ENCODE results near the gene MTUS2. TPM values are rescaled to one million over a fixed set of nuclear protein-coding genes. Genes with fewer than 3 reads are reported as not detected.
"Not testable (repeated sequence)": the region's sequence is repeated elsewhere in the genome, so short reads cannot be mapped to it uniquely, and the experiment has no call there.

MTUS2 gene
- total RNA-seq, 2 donors from 2014 or later, result 0.11 TPM; not detected in 1

DNA sequence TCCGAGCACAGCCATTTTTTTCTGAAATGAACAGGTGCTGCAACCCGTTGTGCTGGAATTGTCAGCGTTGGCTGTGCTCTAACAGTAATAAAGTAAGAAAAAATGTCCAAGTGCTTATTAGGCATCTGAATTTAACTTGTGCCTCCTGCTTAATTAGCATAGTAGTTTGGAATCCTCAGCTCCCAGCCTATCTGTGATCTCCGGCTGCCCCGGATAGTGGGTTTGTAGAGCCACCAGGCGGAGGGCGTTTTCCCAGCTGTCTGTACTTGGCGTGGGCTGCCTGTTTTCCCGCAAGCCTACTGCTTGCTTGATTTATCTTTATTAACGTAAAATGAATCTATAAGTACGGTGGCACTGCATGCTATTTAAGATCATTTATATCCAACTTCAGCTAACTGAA is 137.9 kb downstream of the MTUS2 start:
- Mint-ChIP-seq H3K27ac (no peak overlapping the region), H3K4me3 (no peak overlapping the region), H3K9me3 (no peaks in the 10 kb centered on the region), H3K36me3 (ENCODE audit: low read depth) (no peaks in the 10 kb centered on the region), H3K27me3 (no peaks in the 10 kb centered on the region), H3K4me1 (peaks cover 4% of the 10 kb centered on the region)
- ATAC-seq (replicated peaks), result no peak

DNA sequence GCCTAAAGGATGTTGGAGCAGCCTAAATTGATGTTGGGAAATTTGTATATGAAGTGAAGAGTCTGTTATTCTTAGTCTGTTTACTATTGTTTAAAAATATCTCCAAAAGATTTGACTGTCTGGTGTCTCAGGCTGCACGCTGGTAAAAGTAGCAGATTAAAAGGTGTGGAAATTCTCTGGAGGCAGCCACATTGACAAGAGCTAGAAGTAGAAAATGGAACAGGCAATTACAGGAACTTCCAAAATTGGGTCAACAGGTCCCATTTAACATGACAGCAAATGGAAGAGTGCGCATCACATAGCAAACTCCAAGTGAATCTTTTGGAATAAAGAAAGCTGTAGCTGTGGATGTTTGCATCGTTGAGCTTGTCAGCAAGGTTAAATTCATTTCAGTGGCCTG is 138.3 kb downstream of the MTUS2 start:
- Mint-ChIP-seq H3K27me3 (no peaks in the 10 kb centered on the region), H3K9me3 (peaks cover under 1% of the 10 kb centered on the region), H3K4me1 (peaks cover 4% of the 10 kb centered on the region), H3K36me3 (ENCODE audit: low read depth) (no peaks in the 10 kb centered on the region), H3K4me3 (no peak overlapping the region), H3K27ac (no peak overlapping the region)
- no peak for ATAC-seq (replicated peaks)

DNA sequence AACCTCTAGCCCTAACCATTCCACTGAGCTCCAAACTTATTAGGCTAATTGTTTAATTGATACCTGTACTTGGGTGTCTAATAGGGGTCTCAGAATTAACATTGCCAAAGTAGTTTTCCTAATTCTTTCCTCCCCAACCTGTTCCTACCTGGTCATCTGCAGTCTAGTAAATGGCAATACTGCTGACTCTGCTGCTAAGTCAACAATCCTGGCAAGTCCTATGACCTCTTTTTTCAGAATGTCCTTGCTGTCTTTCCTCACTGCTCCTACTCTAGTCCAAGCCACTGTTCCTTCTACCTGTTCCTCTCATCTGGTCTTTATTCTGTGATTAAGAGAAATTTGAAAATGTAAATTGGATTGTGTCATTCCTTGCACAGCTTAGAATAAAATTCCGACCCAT is 143.9 kb downstream of the MTUS2 start:
- no peaks in the 10 kb centered on the region for H3K4me1 Mint-ChIP-seq
- no peaks in the 10 kb centered on the region for H3K36me3 Mint-ChIP-seq (ENCODE audit: low read depth)
- ATAC-seq (replicated peaks), result no peak
- H3K9me3 Mint-ChIP-seq, result peaks cover 4% of the 10 kb centered on the region
- H3K27ac Mint-ChIP-seq, result no peak overlapping the region
- peaks cover 3% of the 10 kb centered on the region for H3K27me3 Mint-ChIP-seq
- no peak overlapping the region for H3K4me3 Mint-ChIP-seq

GRCh38 chr13:28964803-28965202 is 144.7 kb downstream of the MTUS2 start:
- ATAC-seq (replicated peaks), result no peak
- no peaks in the 10 kb centered on the region for H3K36me3 Mint-ChIP-seq (ENCODE audit: low read depth)
- no peaks in the 10 kb centered on the region for H3K4me1 Mint-ChIP-seq
- H3K9me3 Mint-ChIP-seq, result peaks cover 4% of the 10 kb centered on the region
- peaks cover 3% of the 10 kb centered on the region for H3K27me3 Mint-ChIP-seq
- no peak overlapping the region for H3K4me3 Mint-ChIP-seq
- H3K27ac Mint-ChIP-seq, result no peak overlapping the region

GRCh38 chr13:28967029-28967915 is 147.1 kb downstream of the MTUS2 start:
- H3K4me3 Mint-ChIP-seq, result no peak overlapping the region
- H3K4me1 Mint-ChIP-seq, result no peaks in the 10 kb centered on the region
- H3K9me3 Mint-ChIP-seq, result peaks cover 4% of the 10 kb centered on the region
- no peak for ATAC-seq (replicated peaks)
- H3K27ac Mint-ChIP-seq, result no peak overlapping the region
- H3K27me3 Mint-ChIP-seq, result peaks cover 3% of the 10 kb centered on the region
- H3K36me3 Mint-ChIP-seq (ENCODE audit: low read depth), result no peaks in the 10 kb centered on the region

DNA sequence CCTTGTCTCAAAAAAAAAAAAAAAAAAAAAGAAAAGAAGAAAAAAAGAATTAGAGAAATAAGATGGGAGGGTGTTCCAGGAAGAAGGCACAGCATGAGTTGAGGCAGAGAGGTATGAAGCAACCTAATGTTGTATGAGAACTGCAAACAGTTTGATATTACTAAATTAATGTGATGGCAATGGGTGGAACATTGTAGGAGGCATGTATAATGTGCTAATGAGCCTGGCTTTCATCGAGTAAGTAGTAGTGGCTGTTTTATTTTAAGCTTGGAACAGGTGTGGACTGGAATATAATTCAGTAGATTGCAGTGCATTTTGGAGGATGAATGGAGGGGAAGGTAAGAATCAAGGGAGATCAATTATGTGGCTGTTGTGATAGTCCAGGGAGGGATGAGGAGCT is 156.1 kb downstream of the MTUS2 start:
- Mint-ChIP-seq H3K36me3 (ENCODE audit: low read depth) (no peaks in the 10 kb centered on the region), H3K4me1 (no peaks in the 10 kb centered on the region), H3K27ac (no peak overlapping the region), H3K9me3 (no peaks in the 10 kb centered on the region), H3K27me3 (peaks cover 10% of the 10 kb centered on the region), H3K4me3 (no peak overlapping the region)
- no peak for ATAC-seq (replicated peaks)

GRCh38 chr13:28976636-28977035 is 156.5 kb downstream of the MTUS2 start:
- no peak overlapping the region for H3K27ac Mint-ChIP-seq
- H3K9me3 Mint-ChIP-seq, result no peaks in the 10 kb centered on the region
- H3K4me1 Mint-ChIP-seq, result no peaks in the 10 kb centered on the region
- H3K4me3 Mint-ChIP-seq, result no peak overlapping the region
- no peaks in the 10 kb centered on the region for H3K36me3 Mint-ChIP-seq (ENCODE audit: low read depth)
- ATAC-seq (replicated peaks), result no peak
- peaks cover 10% of the 10 kb centered on the region for H3K27me3 Mint-ChIP-seq

GRCh38 chr13:28978574-28978973 is 158.4 kb downstream of the MTUS2 start:
- H3K4me1 Mint-ChIP-seq, result no peaks in the 10 kb centered on the region
- H3K36me3 Mint-ChIP-seq (ENCODE audit: low read depth), result no peaks in the 10 kb centered on the region
- no peak for ATAC-seq (replicated peaks)
- H3K27me3 Mint-ChIP-seq, result peaks cover 10% of the 10 kb centered on the region
- no peak overlapping the region for H3K27ac Mint-ChIP-seq
- no peaks in the 10 kb centered on the region for H3K9me3 Mint-ChIP-seq
- no peak overlapping the region for H3K4me3 Mint-ChIP-seq

DNA sequence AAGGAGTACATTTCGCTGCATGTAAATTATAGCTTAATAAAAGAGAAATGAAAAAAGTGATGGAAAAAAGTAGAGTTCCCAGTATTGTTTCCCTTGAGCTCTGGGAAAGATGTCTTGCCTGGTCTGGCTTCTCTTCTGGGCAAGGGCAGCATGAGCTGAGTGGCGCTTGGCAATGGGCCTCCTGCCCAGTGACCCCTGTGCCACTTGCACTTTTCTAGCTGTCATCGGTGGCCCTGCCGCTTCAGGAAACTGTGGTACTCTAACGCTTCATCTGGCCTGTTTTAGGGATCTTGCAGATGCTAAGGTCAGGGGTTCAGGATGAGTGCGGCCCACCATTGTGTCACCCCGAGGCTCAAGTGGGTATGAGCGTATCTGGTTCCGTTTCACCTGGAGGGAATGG is 161.4 kb downstream of the MTUS2 start:
- no peaks in the 10 kb centered on the region for H3K4me1 Mint-ChIP-seq
- no peak overlapping the region for H3K27ac Mint-ChIP-seq
- H3K36me3 Mint-ChIP-seq (ENCODE audit: low read depth), result no peaks in the 10 kb centered on the region
- H3K9me3 Mint-ChIP-seq, result no peaks in the 10 kb centered on the region
- no peak for ATAC-seq (replicated peaks)
- peaks cover 3% of the 10 kb centered on the region for H3K27me3 Mint-ChIP-seq
- no peak overlapping the region for H3K4me3 Mint-ChIP-seq

DNA sequence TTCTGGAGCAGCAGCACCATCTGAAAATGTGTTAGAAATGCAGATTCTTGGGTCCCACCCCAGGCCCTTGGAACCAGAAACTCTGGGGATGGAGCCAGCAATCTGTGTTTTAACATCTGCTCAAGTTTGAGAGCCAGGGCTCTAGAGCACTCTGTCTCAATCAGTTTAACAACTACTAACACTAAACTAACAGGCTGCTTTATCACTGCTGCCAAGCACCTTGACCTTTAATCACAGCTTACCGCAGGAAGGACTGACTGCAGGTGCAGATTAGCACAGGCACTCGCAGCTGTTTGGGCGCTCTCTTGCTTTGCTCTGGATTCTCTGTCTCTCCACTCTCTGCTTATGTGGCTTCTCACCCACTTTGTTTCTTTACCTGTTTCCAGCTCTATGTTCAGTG is 163.5 kb downstream of the MTUS2 start:
- no peaks in the 10 kb centered on the region for H3K36me3 Mint-ChIP-seq (ENCODE audit: low read depth)
- no peak overlapping the region for H3K4me3 Mint-ChIP-seq
- H3K4me1 Mint-ChIP-seq, result no peaks in the 10 kb centered on the region
- no peaks in the 10 kb centered on the region for H3K9me3 Mint-ChIP-seq
- no peaks in the 10 kb centered on the region for H3K27me3 Mint-ChIP-seq
- no peak for ATAC-seq (replicated peaks)
- H3K27ac Mint-ChIP-seq, result no peak overlapping the region

DNA sequence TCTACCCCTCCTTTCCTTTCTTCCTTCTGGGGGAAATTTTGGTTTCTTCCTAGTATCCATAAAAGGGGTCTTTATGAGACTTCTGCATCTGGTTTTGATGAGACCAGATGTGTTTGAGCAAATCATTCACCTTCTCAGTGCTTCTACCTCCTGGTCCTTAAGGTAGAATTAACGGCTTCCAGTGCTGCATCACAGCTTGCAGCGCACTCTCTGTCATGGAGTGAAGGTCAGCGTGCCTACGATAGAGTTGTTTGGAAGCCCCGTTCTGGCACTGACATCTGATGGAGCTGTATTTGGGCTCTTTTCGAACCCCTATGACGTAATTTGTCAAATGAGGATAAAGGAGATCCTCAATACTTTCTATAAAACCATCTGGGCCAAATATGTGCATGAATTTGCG is 164.2 kb downstream of the MTUS2 start:
- no peak for ATAC-seq (replicated peaks)
- H3K36me3 Mint-ChIP-seq (ENCODE audit: low read depth), result no peaks in the 10 kb centered on the region
- H3K27ac Mint-ChIP-seq, result no peak overlapping the region
- H3K9me3 Mint-ChIP-seq, result no peaks in the 10 kb centered on the region
- H3K4me1 Mint-ChIP-seq, result no peaks in the 10 kb centered on the region
- no peak overlapping the region for H3K4me3 Mint-ChIP-seq
- no peaks in the 10 kb centered on the region for H3K27me3 Mint-ChIP-seq

GRCh38 chr13:28984825-28985224 is 164.7 kb downstream of the MTUS2 start:
- no peak for ATAC-seq (replicated peaks)
- H3K36me3 Mint-ChIP-seq (ENCODE audit: low read depth), result no peaks in the 10 kb centered on the region
- no peaks in the 10 kb centered on the region for H3K9me3 Mint-ChIP-seq
- H3K4me3 Mint-ChIP-seq, result no peak overlapping the region
- H3K27me3 Mint-ChIP-seq, result no peaks in the 10 kb centered on the region
- H3K27ac Mint-ChIP-seq, result no peak overlapping the region
- H3K4me1 Mint-ChIP-seq, result no peaks in the 10 kb centered on the region

DNA sequence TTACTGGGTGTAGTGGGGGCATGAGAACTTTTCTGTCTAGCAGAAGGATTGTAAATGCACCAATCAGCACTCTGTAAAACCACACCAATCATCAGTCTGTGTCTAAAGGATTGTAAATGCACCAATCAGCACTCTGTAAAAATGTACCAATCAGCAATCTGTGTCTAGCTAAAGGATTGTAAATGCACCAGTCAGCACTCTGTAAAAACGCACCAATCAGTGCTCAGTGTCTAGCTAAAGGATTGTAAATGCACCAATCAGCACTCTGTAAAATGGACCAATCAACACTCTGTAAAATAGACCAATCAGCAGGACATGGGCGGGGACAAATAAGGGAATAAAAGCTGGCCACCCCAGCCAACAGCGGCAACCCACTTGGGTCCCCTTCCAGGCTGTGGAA is 170.2 kb downstream of the MTUS2 start:
- H3K9me3 Mint-ChIP-seq; H3K27ac Mint-ChIP-seq; H3K4me1 Mint-ChIP-seq; H3K36me3 Mint-ChIP-seq (ENCODE audit: low read depth); H3K27me3 Mint-ChIP-seq; ATAC-seq (replicated peaks); H3K4me3 Mint-ChIP-seq: not testable (repeated sequence)

- no peaks in the 10 kb centered on the region for H3K4me1 Mint-ChIP-seq
- no peak for ATAC-seq (replicated peaks)
- no peaks in the 10 kb centered on the region for H3K36me3 Mint-ChIP-seq (ENCODE audit: low read depth)
- peaks cover 3% of the 10 kb centered on the region for H3K9me3 Mint-ChIP-seq
- no peak overlapping the region for H3K4me3 Mint-ChIP-seq
- no peaks in the 10 kb centered on the region for H3K27me3 Mint-ChIP-seq
- no peak overlapping the region for H3K27ac Mint-ChIP-seq
Observed at GRCh38 chr13:28991764-28992163, 171.6 kb downstream of the MTUS2 start.

DNA sequence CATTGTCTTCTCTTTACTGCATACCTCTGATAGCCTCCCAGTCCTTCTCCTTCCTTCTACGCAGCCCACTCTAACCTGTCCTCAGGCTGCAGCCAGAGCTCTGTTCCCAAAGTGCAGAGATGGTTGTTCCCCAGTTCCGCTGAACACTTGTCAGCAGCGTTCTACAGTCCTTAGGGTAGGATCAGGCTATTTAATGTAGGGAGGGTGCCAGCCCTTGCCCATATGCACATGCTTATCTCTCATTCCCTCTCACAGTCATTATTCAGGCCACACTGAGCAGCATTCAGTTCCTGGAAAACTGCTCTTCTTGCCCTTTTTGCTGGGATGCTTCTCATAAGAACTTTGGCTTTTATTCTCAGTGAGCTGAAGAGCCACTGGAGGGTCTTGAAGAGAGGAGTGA is 180.7 kb downstream of the MTUS2 start:
- Mint-ChIP-seq H3K36me3 (ENCODE audit: low read depth) (no peaks in the 10 kb centered on the region), H3K27me3 (no peaks in the 10 kb centered on the region), H3K9me3 (peaks cover 9% of the 10 kb centered on the region), H3K27ac (no peak overlapping the region), H3K4me3 (no peak overlapping the region), H3K4me1 (no peaks in the 10 kb centered on the region)
- no peak for ATAC-seq (replicated peaks)
